Measurements from ENCODE around the gene DUS2.

- no peak for TF ChIP-seq TAF1 (IDR thresholded peaks at IDR 0.05; ENCODE audit: borderline replicate concordance, low read depth, low read length)
- no peak for TF ChIP-seq POLR2A (IDR thresholded peaks at IDR 0.05; ENCODE audit: low read depth, low read length)
- no peak for TF ChIP-seq POLR2AphosphoS5 (IDR thresholded peaks at IDR 0.05; ENCODE audit: low read depth, low read length)
Measured at GRCh38 chr16:68013440-68013839, 9.6 kb upstream of the DUS2 start.

Data from GM12892 (cell line).